Thoracic aorta (tissue), 2 donors: ENCODE results near the gene FOXI3. TPM values are rescaled to one million over a fixed set of nuclear protein-coding genes. Genes with fewer than 3 reads are reported as not detected.

Source experiments
- ATAC-seq: fragments of 150-250 bp; one replicate; pipeline ENCODE4 v1.8.0; 2017; ENCODE audit warnings: low read depth; ENCODE audit not compliant: insufficient number of reproducible peaks, low FRiP score
- DNase-seq: peaks from one replicate; pipeline ENCODE4 v3.0.0-alpha.2; 2020; ENCODE audit warnings: low spot score
- H3K27ac ChIP-seq, 2 donors: fragments of 200-600 bp; sonication (generic); 1 replicate in 1 of 2; 2 replicates in 1 of 2; pipeline ENCODE4 v1.5.1; 2016; ENCODE audit warnings: mild to moderate bottlenecking in 2 of 2, moderate library complexity in 2 of 2
- H3K27me3 ChIP-seq: fragments of 200-600 bp; sonication (generic); replicated peaks from 2 replicates; pipeline ENCODE4 v1.6.0; 2016; ENCODE audit warnings: mild to moderate bottlenecking; ENCODE audit not compliant: insufficient read depth
- H3K36me3 ChIP-seq: fragments of 200-600 bp; sonication (generic); one replicate; pipeline ENCODE4 v1.5.1; 2016
- H3K4me1 ChIP-seq, 2 donors: fragments of 200-600 bp; sonication (generic); 1 replicate in 1 of 2; 2 replicates in 1 of 2; pipeline versions ENCODE4 v1.5.1 to v1.6.0; 2016; ENCODE audit warnings: low read depth in 2 of 2, mild to moderate bottlenecking in 1 of 2; ENCODE audit not compliant: control insufficient read depth in 1 of 2
- H3K4me3 ChIP-seq: fragments of 200-600 bp; sonication (generic); 2 replicates; pipeline ENCODE4 v1.5.1; 2016; ENCODE audit warnings: mild to moderate bottlenecking
- H3K9me3 ChIP-seq: fragments of 200-600 bp; sonication (generic); 2 replicates; pipeline ENCODE4 v1.5.1; 2016
- CTCF ChIP-seq: fragments of 200-600 bp; sonication (generic); IDR thresholded peaks from one replicate; pipeline ENCODE4 v1.5.1; 2019; ENCODE audit warnings: antibody characterized with exemption
- total RNA-seq, 2 donors: library from RNA; depleted of rRNA; stranded (reverse); fragments of >200 nt; gene quantifications; one replicate each; pipeline versions ENCODE4 v1.1.0 to v1.2.3, GENCODE V29; 2016

FOXI3 gene
- total RNA-seq, 2 donors from 2014 or later: not detected

- H3K36me3 ChIP-seq: no peaks in the 10 kb centered on the region
- no peaks in the 10 kb centered on the region for H3K9me3 ChIP-seq
- H3K27ac ChIP-seq: no peak overlapping the region
- no peak for TF ChIP-seq CTCF
- DNase-seq (no peak), ATAC-seq (no peak)
- no peaks in the 10 kb centered on the region for H3K4me1 ChIP-seq
- no peak overlapping the region for H3K4me3 ChIP-seq
- H3K27me3 ChIP-seq: no peaks in the 10 kb centered on the region
These were observed 36.7 kb upstream of the FOXI3 start for GRCh38 chr2:88489181-88489580.

GRCh38 chr2:88483200-88483599 lies 30.7 kb upstream of the FOXI3 start:
- no peaks in the 10 kb centered on the region for H3K27me3 ChIP-seq
- TF ChIP-seq CTCF: no peak
- DNase-seq (no peak), ATAC-seq (no peak)
- no peaks in the 10 kb centered on the region for H3K36me3 ChIP-seq
- no peaks in the 10 kb centered on the region for H3K9me3 ChIP-seq
- no peaks in the 10 kb centered on the region for H3K4me1 ChIP-seq
- H3K27ac ChIP-seq: no peak overlapping the region
- H3K4me3 ChIP-seq: no peak overlapping the region

- no peaks in the 10 kb centered on the region for H3K27me3 ChIP-seq
- no peak overlapping the region for H3K27ac ChIP-seq
- no peak overlapping the region for H3K4me3 ChIP-seq
- no peaks in the 10 kb centered on the region for H3K36me3 ChIP-seq
- H3K9me3 ChIP-seq: no peaks in the 10 kb centered on the region
- H3K4me1 ChIP-seq: no peaks in the 10 kb centered on the region
- no peak for TF ChIP-seq CTCF
- DNase-seq (no peak), ATAC-seq (no peak)
These were observed 29.3 kb upstream of the FOXI3 start for GRCh38 chr2:88481691-88482336.

- Histone ChIP-seq H3K4me3 (no peak overlapping the region), H3K4me1 (no peaks in the 10 kb centered on the region), H3K9me3 (no peaks in the 10 kb centered on the region), H3K27me3 (no peaks in the 10 kb centered on the region), H3K36me3 (no peaks in the 10 kb centered on the region), H3K27ac (no peak overlapping the region)
- no peak for DNase-seq
- no peak for ATAC-seq
- no peak for TF ChIP-seq CTCF
These were observed 20.3 kb upstream of the FOXI3 start for GRCh38 chr2:88472811-88473210.

GRCh38 chr2:88471083-88471942 lies 18.8 kb upstream of the FOXI3 start:
- no peak for DNase-seq
- Histone ChIP-seq H3K4me3 (no peak overlapping the region), H3K36me3 (no peaks in the 10 kb centered on the region), H3K27me3 (no peaks in the 10 kb centered on the region), H3K27ac (no peak overlapping the region), H3K9me3 (no peaks in the 10 kb centered on the region), H3K4me1 (no peaks in the 10 kb centered on the region)
- no peak for TF ChIP-seq CTCF
- ATAC-seq: no peak
